ENCODE measurements around the gene C16orf54.
"Not testable (repeated sequence)": the region's sequence is repeated elsewhere in the genome, so short reads cannot be mapped to it uniquely, and the experiment has no call there.

Gene C16orf54

GRCh38 chr16:29769507-29769906 lies 23.7 kb upstream of the C16orf54 start:
- no peak overlapping the region for H3K4me3 Mint-ChIP-seq
- TF ChIP-seq CTCF (IDR thresholded peaks at IDR 0.05) = no peak
- no peak overlapping the region for H3K27ac Mint-ChIP-seq

GRCh38 chr16:29767062-29767461 lies 21.3 kb upstream of the C16orf54 start:
- H3K27ac Mint-ChIP-seq = no peak overlapping the region
- H3K36me3 Mint-ChIP-seq (ENCODE audit: low read depth) = no peaks in the 10 kb centered on the region
- no peaks in the 10 kb centered on the region for H3K9me3 Mint-ChIP-seq
- H3K27me3 Mint-ChIP-seq (ENCODE audit: low read depth, poor library complexity) = peaks cover 31% of the 10 kb centered on the region
- no peak for DNase-seq
- no peak for TF ChIP-seq CTCF (IDR thresholded peaks at IDR 0.05)
- no peak overlapping the region for H3K4me3 Mint-ChIP-seq
- H3K4me1 Mint-ChIP-seq = peaks cover 14% of the 10 kb centered on the region

More at GRCh38 chr16:29769507-29769906, 23.7 kb upstream of the C16orf54 start:
- H3K27me3 Mint-ChIP-seq (ENCODE audit: low read depth, poor library complexity) = peaks cover 35% of the 10 kb centered on the region
- DNase-seq = no peak
- no peaks in the 10 kb centered on the region for H3K36me3 Mint-ChIP-seq (ENCODE audit: low read depth)
- H3K4me1 Mint-ChIP-seq = peaks cover 9% of the 10 kb centered on the region
- no peaks in the 10 kb centered on the region for H3K9me3 Mint-ChIP-seq

- Mint-ChIP-seq H3K27ac (no peak overlapping the region), H3K4me1 (peaks cover 14% of the 10 kb centered on the region), H3K4me3 (no peak overlapping the region), H3K36me3 (ENCODE audit: low read depth) (no peaks in the 10 kb centered on the region), H3K27me3 (ENCODE audit: low read depth, poor library complexity) (peaks cover 31% of the 10 kb centered on the region), H3K9me3 (no peaks in the 10 kb centered on the region)
- no peak for TF ChIP-seq CTCF (IDR thresholded peaks at IDR 0.05)
- DNase-seq = no peak
These were observed 20.8 kb upstream of the C16orf54 start for GRCh38 chr16:29766571-29766970.

- Mint-ChIP-seq H3K9me3 (no peaks in the 10 kb centered on the region), H3K27ac (no peak overlapping the region), H3K36me3 (ENCODE audit: low read depth) (no peaks in the 10 kb centered on the region), H3K27me3 (ENCODE audit: low read depth, poor library complexity) (peaks cover 38% of the 10 kb centered on the region), H3K4me1 (peaks cover 22% of the 10 kb centered on the region), H3K4me3 (no peak overlapping the region)
- no peak for DNase-seq
- TF ChIP-seq CTCF (IDR thresholded peaks at IDR 0.05) = no peak
These were observed 19.6 kb upstream of the C16orf54 start for GRCh38 chr16:29765167-29766032.

- H3K27ac Mint-ChIP-seq = no peak overlapping the region
- no peak for TF ChIP-seq CTCF (IDR thresholded peaks at IDR 0.05)
These were observed 17.5 kb upstream of the C16orf54 start for GRCh38 chr16:29763326-29763725.

GRCh38 chr16:29761882-29762281 lies 16.1 kb upstream of the C16orf54 start:
- Mint-ChIP-seq H3K9me3 (no peaks in the 10 kb centered on the region), H3K27ac (no peak overlapping the region), H3K27me3 (ENCODE audit: low read depth, poor library complexity) (peaks cover 38% of the 10 kb centered on the region), H3K36me3 (ENCODE audit: low read depth) (no peaks in the 10 kb centered on the region), H3K4me1 (peaks cover 29% of the 10 kb centered on the region), H3K4me3 (no peak overlapping the region)
- TF ChIP-seq CTCF (IDR thresholded peaks at IDR 0.05) = no peak
- no peak for DNase-seq

More at GRCh38 chr16:29763326-29763725, 17.5 kb upstream of the C16orf54 start:
- Mint-ChIP-seq H3K4me3 (no peak overlapping the region), H3K27me3 (ENCODE audit: low read depth, poor library complexity) (peaks cover 46% of the 10 kb centered on the region), H3K9me3 (no peaks in the 10 kb centered on the region), H3K36me3 (ENCODE audit: low read depth) (no peaks in the 10 kb centered on the region), H3K4me1 (peaks cover 22% of the 10 kb centered on the region)
- DNase-seq = no peak

- H3K36me3 Mint-ChIP-seq (ENCODE audit: low read depth); DNase-seq; H3K4me3 Mint-ChIP-seq; H3K27ac Mint-ChIP-seq; H3K9me3 Mint-ChIP-seq: not testable (repeated sequence)
- Mint-ChIP-seq H3K27me3 (ENCODE audit: low read depth, poor library complexity) (peaks cover 43% of the 10 kb centered on the region), H3K4me1 (peaks cover 33% of the 10 kb centered on the region)
These were observed 15.5 kb upstream of the C16orf54 start for GRCh38 chr16:29761280-29761651.
